Ammon's horn (tissue), 1 donor: ENCODE data around the gene ZNF396.

Experiments used
- DNase-seq: peaks from one replicate; pipeline ENCODE4 v3.0.0-alpha.2; 2016; ENCODE audit warnings: low spot score

The ZNF396 gene

GRCh38 chr18:35383136-35383535 lies 6.0 kb upstream of the ZNF396 start:
- no peak for DNase-seq

GRCh38 chr18:35379421-35379820 lies 2.3 kb upstream of the ZNF396 start:
- no peak for DNase-seq

- no peak for DNase-seq
Observed at GRCh38 chr18:35378574-35378896, 1.4 kb upstream of the ZNF396 start.

- no peak for DNase-seq
Observed at GRCh38 chr18:35377875-35378573, 887 bp upstream of the ZNF396 start.

GRCh38 chr18:35376393-35376741 lies 770 bp downstream of the ZNF396 start:
- no peak for DNase-seq

- DNase-seq = no peak
Observed at GRCh38 chr18:35374708-35375107, 2.4 kb downstream of the ZNF396 start.

- no peak for DNase-seq
Observed at GRCh38 chr18:35371412-35372195, 5.5 kb downstream of the ZNF396 start.

GRCh38 chr18:35369126-35369525 lies 8.0 kb downstream of the ZNF396 start:
- no peak for DNase-seq

- no peak for DNase-seq
Observed at GRCh38 chr18:35368595-35368994, 8.5 kb downstream of the ZNF396 start.

GRCh38 chr18:35362531-35362930 lies 14.6 kb downstream of the ZNF396 start:
- no peak for DNase-seq

- DNase-seq = no peak
Observed at GRCh38 chr18:35361570-35362321, 15.4 kb downstream of the ZNF396 start.

- peak; percentile 97 for DNase-seq
Observed at GRCh38 chr18:35355140-35355618, 22.0 kb downstream of the ZNF396 start.

GRCh38 chr18:35352778-35353177 lies 24.4 kb downstream of the ZNF396 start:
- DNase-seq = no peak

GRCh38 chr18:35352283-35352682 lies 24.9 kb downstream of the ZNF396 start:
- DNase-seq = no peak

- DNase-seq = no peak
Observed at GRCh38 chr18:35348001-35348400, 29.1 kb downstream of the ZNF396 start.

- DNase-seq = no peak
Observed at GRCh38 chr18:35345950-35346349, 31.2 kb downstream of the ZNF396 start.

- peak; percentile 75 for DNase-seq
Observed at GRCh38 chr18:35345460-35345921, 31.6 kb downstream of the ZNF396 start.

GRCh38 chr18:35344736-35345459 lies 32.2 kb downstream of the ZNF396 start:
- DNase-seq = no peak

GRCh38 chr18:35343936-35344735 lies 33.0 kb downstream of the ZNF396 start, which contains the start of gene ZNF24:
ZNF24 (minus strand) TSS chr18:35344420; CDS start chr18:35340650, 3,770 bp downstream.
- DNase-seq = peak; percentile 96

- DNase-seq = no peak
Observed at GRCh38 chr18:35343488-35343935, 33.6 kb downstream of the ZNF396 start.

- no peak for DNase-seq
Observed at GRCh38 chr18:35337286-35337685, 39.9 kb downstream of the ZNF396 start.
